B cell (primary cell): ENCODE measurements around the gene NOS1AP. TPM values are rescaled to one million over a fixed set of nuclear protein-coding genes. Genes with fewer than 3 reads are reported as not detected.

Experiments used
- ATAC-seq: fragments of 200-7000 bp; cut with Tn5 transposase; one replicate; pipeline ENCODE4 v1.10.0; 2021; ENCODE audit warnings: low read depth, mild to moderate bottlenecking, moderate number of reproducible peaks, moderate library complexity
- CTCF ChIA-PET: fragments of 350-600 bp; sonication (Branson Sonifier 250); formaldehyde crosslinking; loops from one replicate; lab custom pipeline; 2021; ENCODE audit warnings: antibody characterized with exemption, inconsistent platforms; lab: Charles Lee
- POLR2A ChIA-PET: fragments of 350-600 bp; sonication (Branson Sonifier 250); formaldehyde crosslinking; loops from one replicate; lab custom pipeline; 2021; ENCODE audit warnings: antibody characterized with exemption; lab: Charles Lee
- DNase-seq: peaks from one replicate; pipeline ENCODE4 v3.0.0; 2013
- H2AFZ ChIP-seq: 2 replicates; pipeline ENCODE4 v1.6.1; 2012; ENCODE audit warnings: mild to moderate bottlenecking, low read depth, low read length; ENCODE audit not compliant: insufficient read depth, poor library complexity, severe bottlenecking
- H3K27ac ChIP-seq, 2 donors: 1 replicate in 1 of 2; 2 replicates in 1 of 2; pipeline ENCODE4 v1.5.1; 2012 to 2013; ENCODE audit warnings: low read length in 2 of 2, mild to moderate bottlenecking in 2 of 2, moderate library complexity in 1 of 2
- H3K27me3 ChIP-seq, 4 experiments: fragments of 200-600 bp in 1 of 4; sonication (generic) in 1 of 4; replicated peaks in 1 of 4; 1 replicate in 2 of 4; 2 replicates in 2 of 4; pipeline versions ENCODE4 v1.6.1 to v1.7.0; 2013 to 2016; ENCODE audit warnings: low read length in 3 of 4, mild to moderate bottlenecking in 2 of 4, mixed read lengths in 1 of 4, moderate library complexity in 1 of 4; ENCODE audit not compliant: insufficient read depth in 4 of 4, control insufficient read depth in 3 of 4; ENCODE audit errors: control extremely low read depth in 1 of 4
- H3K36me3 ChIP-seq, 2 experiments: replicated peaks in 1 of 2; 1 replicate in 1 of 2; 2 replicates in 1 of 2; pipeline versions ENCODE4 v1.6.1 to v1.7.1; 2013; ENCODE audit warnings: low read length in 1 of 2; ENCODE audit not compliant: insufficient read depth in 2 of 2, control insufficient read depth in 1 of 2; ENCODE audit errors: control extremely low read depth in 1 of 2, extremely low read depth in 1 of 2
- H3K4me1 ChIP-seq, 2 donors: fragments of 200-600 bp in 1 of 2; sonication (generic) in 1 of 2; 1 replicate in 1 of 2; 2 replicates in 1 of 2; pipeline versions ENCODE4 v1.5.1 to v1.6.1; 2013 to 2017; ENCODE audit warnings: low read length in 2 of 2; ENCODE audit not compliant: control insufficient read depth in 2 of 2, insufficient read depth in 2 of 2
- H3K4me2 ChIP-seq: replicated peaks from 2 replicates; pipeline ENCODE3; 2012; ENCODE audit warnings: mild to moderate bottlenecking, low read depth, low read length; ENCODE audit not compliant: poor library complexity, severe bottlenecking
- H3K4me3 ChIP-seq, 5 experiments: fragments of 200-600 bp in 1 of 5; sonication (generic) in 1 of 5; 1 replicate in 3 of 5; 2 replicates in 2 of 5; pipeline versions ENCODE4 v1.5.1 to v1.7.0; 2011 to 2016; ENCODE audit warnings: low read length in 4 of 5, mild to moderate bottlenecking in 4 of 5, low read depth in 2 of 5, control low read depth in 1 of 5, moderate library complexity in 1 of 5; ENCODE audit not compliant: insufficient read depth in 1 of 5; ENCODE audit errors: control extremely low read depth in 1 of 5, extremely low read depth in 1 of 5
- H3K79me2 ChIP-seq: fragments of 200-600 bp; sonication (generic); one replicate; pipeline ENCODE4 v1.6.0; 2016; ENCODE audit warnings: low read length; ENCODE audit not compliant: control insufficient read depth, insufficient read depth
- H3K9ac ChIP-seq: fragments of 200-600 bp; sonication (generic); 2 replicates; pipeline ENCODE4 v1.6.1; 2017; ENCODE audit warnings: mild to moderate bottlenecking, low read length, moderate library complexity
- H3K9me3 ChIP-seq, 3 donors: one replicate each; pipeline versions ENCODE4 v1.6.1 to v1.7.1; 2013; ENCODE audit warnings: low read length in 2 of 3; ENCODE audit not compliant: control insufficient read depth in 2 of 3, insufficient read depth in 1 of 3; ENCODE audit errors: control extremely low read depth in 1 of 3
- H4K20me1 ChIP-seq: 2 replicates; pipeline ENCODE4 v1.6.0; 2012; ENCODE audit warnings: mild to moderate bottlenecking, low read length; ENCODE audit not compliant: insufficient read depth, control insufficient read depth, poor library complexity, severe bottlenecking
- H3K27ac Mint-ChIP-seq: one replicate; pipeline ENCODE4 v1.8.0; 2021; ENCODE audit warnings: mixed read lengths
- H3K27me3 Mint-ChIP-seq: one replicate; pipeline ENCODE4 v1.8.0; 2021; ENCODE audit warnings: mixed read lengths
- H3K4me1 Mint-ChIP-seq: one replicate; pipeline ENCODE4 v1.8.0; 2021; ENCODE audit warnings: mixed read lengths
- H3K4me3 Mint-ChIP-seq: one replicate; pipeline ENCODE4 v1.8.0; 2021; ENCODE audit warnings: mixed read lengths
- H3K9me3 Mint-ChIP-seq: one replicate; pipeline ENCODE4 v1.8.0; 2022; ENCODE audit warnings: mixed read lengths; ENCODE audit not compliant: insufficient read depth
- EZH2 ChIP-seq: IDR thresholded peaks from 2 replicates; pipeline ENCODE4 v1.6.1; 2012; ENCODE audit warnings: borderline replicate concordance, low read depth, mild to moderate bottlenecking, moderate library complexity, low read length; ENCODE audit not compliant: insufficient read depth, poor library complexity, severe bottlenecking
- WGBS: methylation state at CpG from one replicate; pipeline ENCODE4 v1.1.5; 2013; ENCODE audit warnings: missing lambda C conversion rate; ENCODE audit not compliant: insufficient coverage; 5-methylcytosine and 5-hydroxymethylcytosine counted together
- intact Hi-C: fragments of 100-400 bp; cut with micrococcal nuclease; formaldehyde crosslinking; loops from one replicate; pipeline ENCODE4 v1.10.0; 2022
- polyA plus RNA-seq: library from polyadenylated mRNA; depleted of rRNA; stranded (reverse); fragments of >200 nt; gene quantifications from 2 replicates; pipeline ENCODE4 v1.2.3, GENCODE V29; 2012
- total RNA-seq, 2 donors: library from RNA; stranded (reverse); fragments of 120-200 nt in 1 of 2; gene quantifications; 1 replicate in 1 of 2; 2 replicates in 1 of 2; pipeline versions ENCODE4 v1.2.3 to v1.2.4, GENCODE V29; 2013 to 2022
- TF ChIP-seq, protein P1 (sequence below): fragments of 200-600 bp; IDR thresholded peaks from one replicate; pipeline ENCODE4 v1.8.0; 2022; ENCODE audit warnings: antibody characterized with exemption, mild to moderate bottlenecking

Gene NOS1AP
- total and polyA plus RNA-seq, 2 donors (not counting 1 experiment from before 2014, with no cell fraction given): 0.32 TPM; not detected in 1

DNA sequence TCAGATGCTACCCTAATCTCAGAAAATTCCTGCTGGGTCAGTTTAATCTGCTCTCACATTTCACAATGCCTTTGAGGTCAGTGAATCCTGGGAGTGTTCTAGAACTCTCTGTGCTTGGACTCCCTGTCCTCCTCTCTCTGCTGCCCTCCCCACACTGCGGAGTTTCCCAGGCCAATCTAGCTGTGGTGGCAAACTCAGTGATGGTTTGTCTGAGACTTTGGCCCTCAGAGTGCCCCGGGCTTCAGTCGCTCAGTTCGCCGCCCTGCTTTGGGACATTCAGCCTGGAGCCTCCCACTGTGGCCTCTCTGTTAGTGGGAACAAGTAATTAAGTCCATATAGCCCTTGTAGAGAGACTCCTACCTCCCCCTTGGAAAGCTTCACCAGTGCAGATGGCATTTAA is 319.1 kb downstream of the NOS1AP start:
- no peaks in the 10 kb centered on the region for H4K20me1 ChIP-seq
- TF ChIP-seq, protein P1, sequence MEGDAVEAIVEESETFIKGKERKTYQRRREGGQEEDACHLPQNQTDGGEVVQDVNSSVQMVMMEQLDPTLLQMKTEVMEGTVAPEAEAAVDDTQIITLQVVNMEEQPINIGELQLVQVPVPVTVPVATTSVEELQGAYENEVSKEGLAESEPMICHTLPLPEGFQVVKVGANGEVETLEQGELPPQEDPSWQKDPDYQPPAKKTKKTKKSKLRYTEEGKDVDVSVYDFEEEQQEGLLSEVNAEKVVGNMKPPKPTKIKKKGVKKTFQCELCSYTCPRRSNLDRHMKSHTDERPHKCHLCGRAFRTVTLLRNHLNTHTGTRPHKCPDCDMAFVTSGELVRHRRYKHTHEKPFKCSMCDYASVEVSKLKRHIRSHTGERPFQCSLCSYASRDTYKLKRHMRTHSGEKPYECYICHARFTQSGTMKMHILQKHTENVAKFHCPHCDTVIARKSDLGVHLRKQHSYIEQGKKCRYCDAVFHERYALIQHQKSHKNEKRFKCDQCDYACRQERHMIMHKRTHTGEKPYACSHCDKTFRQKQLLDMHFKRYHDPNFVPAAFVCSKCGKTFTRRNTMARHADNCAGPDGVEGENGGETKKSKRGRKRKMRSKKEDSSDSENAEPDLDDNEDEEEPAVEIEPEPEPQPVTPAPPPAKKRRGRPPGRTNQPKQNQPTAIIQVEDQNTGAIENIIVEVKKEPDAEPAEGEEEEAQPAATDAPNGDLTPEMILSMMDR: no peak
- TF ChIP-seq EZH2: no peak
- no peak overlapping the region for H3K9ac ChIP-seq
- no peaks in the 10 kb centered on the region for H3K36me3 ChIP-seq
- no peak overlapping the region for H3K4me3 ChIP-seq
- WGBS: no CpG with 5 or more reads among the region's 5 CpGs
- no peaks in the 10 kb centered on the region for H3K9me3 Mint-ChIP-seq
- no peaks in the 10 kb centered on the region for H3K27me3 ChIP-seq
- no peak overlapping the region for H2AFZ ChIP-seq
- CTCF ChIA-PET: no interaction called here
- POLR2A ChIA-PET: no interaction called here
- H3K4me1 Mint-ChIP-seq: peaks cover 10% of the 10 kb centered on the region
- no peak overlapping the region for H3K27ac Mint-ChIP-seq
- H3K79me2 ChIP-seq: no peaks in the 10 kb centered on the region
- ATAC-seq (no peak), DNase-seq (no peak)
- H3K4me2 ChIP-seq: no peak overlapping the region
- no peaks in the 10 kb centered on the region for H3K9me3 ChIP-seq
- no peak overlapping the region for H3K27ac ChIP-seq
- intact Hi-C loops: no loop called here
- peaks cover 21% of the 10 kb centered on the region for H3K27me3 Mint-ChIP-seq
- no peak overlapping the region for H3K4me3 Mint-ChIP-seq
- H3K4me1 ChIP-seq: peaks cover 3 to 5% of the 10 kb centered on the region in 2 donors

DNA sequence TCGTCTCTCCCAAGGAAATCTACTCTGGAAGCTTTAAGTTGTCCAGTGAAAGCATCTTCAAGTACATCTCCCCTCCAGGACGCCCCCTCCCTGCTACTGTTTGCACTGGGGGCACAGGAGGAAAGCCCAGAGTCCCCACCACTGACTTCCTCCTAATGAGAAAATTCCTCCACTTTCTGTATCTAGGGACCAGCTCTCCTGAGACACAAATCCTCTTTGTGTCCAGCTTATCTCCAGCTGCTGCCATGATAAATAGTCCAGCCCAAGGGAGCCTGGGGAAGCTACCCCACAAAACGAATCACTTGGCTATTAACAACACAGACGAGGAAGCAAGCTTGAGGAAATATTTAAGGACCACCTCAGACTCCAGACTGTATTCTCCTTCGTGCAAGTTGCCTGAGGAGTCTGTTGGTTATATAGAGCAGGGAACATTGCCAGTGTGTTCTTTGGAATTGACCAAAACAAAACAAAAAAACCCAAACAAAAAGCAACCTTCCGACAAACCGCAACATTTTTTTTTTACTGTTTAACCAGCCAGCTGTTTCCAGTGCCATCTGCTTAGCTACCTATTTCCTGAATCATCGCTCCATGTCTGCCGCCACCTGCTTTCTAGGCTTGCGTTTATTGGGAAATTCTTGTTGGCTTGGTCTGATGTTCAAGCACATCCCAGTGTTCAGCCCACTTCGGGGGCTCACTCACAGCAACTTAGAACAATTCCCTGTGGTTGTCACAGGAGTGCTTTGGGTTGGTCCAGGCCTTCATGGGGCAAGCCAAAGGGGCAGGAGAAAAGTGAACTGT is 319.7 kb downstream of the NOS1AP start:
- ChIA-PET CTCF (interaction anchor here (1.3 kb wide), 1 partner anchor 333 kb away, joined by 6 read pairs; no protein-coding TSS in a partner anchor), POLR2A (no interaction called here)
- Mint-ChIP-seq H3K4me1 (peaks cover 10% of the 10 kb centered on the region), H3K27me3 (peaks cover 21% of the 10 kb centered on the region), H3K27ac (no peak overlapping the region), H3K4me3 (no peak overlapping the region), H3K9me3 (no peaks in the 10 kb centered on the region)
- ATAC-seq: no peak
- no peak for DNase-seq
- Histone ChIP-seq H2AFZ (no peak overlapping the region), H3K9ac (no peak overlapping the region), H3K27me3 (no peaks in the 10 kb centered on the region), H3K9me3 (no peaks in the 10 kb centered on the region), H3K79me2 (no peaks in the 10 kb centered on the region), H3K27ac (no peak overlapping the region), H3K4me1 (peaks cover 3 to 5% of the 10 kb centered on the region in 2 donors), H3K36me3 (no peaks in the 10 kb centered on the region), H4K20me1 (no peaks in the 10 kb centered on the region), H3K4me2 (no peak overlapping the region), H3K4me3 (no peak overlapping the region)
- intact Hi-C loops: no loop called here
- no peak for TF ChIP-seq EZH2
- TF ChIP-seq, protein P1: no peak
- 43% methylated on average over 6 of the region's 11 CpGs for WGBS
